ENCODE measurements around the gene VPS37B.

VPS37B gene

GRCh38 chr12:122848471-122849351 lies 47.2 kb downstream of the VPS37B start:
- DNase-seq (ENCODE audit: extremely low read depth, low read depth), result no peak
- TF ChIP-seq, protein P1, sequence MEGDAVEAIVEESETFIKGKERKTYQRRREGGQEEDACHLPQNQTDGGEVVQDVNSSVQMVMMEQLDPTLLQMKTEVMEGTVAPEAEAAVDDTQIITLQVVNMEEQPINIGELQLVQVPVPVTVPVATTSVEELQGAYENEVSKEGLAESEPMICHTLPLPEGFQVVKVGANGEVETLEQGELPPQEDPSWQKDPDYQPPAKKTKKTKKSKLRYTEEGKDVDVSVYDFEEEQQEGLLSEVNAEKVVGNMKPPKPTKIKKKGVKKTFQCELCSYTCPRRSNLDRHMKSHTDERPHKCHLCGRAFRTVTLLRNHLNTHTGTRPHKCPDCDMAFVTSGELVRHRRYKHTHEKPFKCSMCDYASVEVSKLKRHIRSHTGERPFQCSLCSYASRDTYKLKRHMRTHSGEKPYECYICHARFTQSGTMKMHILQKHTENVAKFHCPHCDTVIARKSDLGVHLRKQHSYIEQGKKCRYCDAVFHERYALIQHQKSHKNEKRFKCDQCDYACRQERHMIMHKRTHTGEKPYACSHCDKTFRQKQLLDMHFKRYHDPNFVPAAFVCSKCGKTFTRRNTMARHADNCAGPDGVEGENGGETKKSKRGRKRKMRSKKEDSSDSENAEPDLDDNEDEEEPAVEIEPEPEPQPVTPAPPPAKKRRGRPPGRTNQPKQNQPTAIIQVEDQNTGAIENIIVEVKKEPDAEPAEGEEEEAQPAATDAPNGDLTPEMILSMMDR (IDR thresholded peaks at IDR 0.05; ENCODE audit: low read depth, low read length), result no peak

DNA sequence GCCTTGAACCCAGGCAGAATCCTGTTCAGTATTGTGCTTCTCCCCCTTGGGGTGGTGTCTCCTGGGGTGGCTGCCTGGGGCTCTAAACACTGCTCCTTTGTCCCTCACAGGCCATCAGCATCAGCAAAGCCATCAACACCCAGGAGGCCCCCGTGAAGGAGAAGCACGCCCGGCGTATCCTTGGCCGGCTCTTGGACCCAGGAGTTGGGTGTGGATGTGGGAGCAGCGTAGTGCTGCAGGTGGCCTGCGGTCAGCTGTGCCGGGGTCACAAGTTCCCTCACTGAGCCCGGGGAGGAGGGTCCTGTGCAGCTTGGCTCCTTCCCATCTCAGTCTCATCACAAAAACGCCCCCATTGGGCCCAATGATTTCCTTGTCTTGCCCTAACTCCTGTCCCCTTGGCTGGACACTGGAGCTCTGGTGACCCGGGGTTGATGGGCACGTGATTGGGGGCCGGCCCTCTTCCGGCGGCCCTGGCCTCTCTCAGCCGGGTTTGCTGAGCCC lies 48.0 kb downstream of the VPS37B start:
- TF ChIP-seq, protein P1 (IDR thresholded peaks at IDR 0.05; ENCODE audit: low read depth, low read length), result no peak
- no peak for DNase-seq (ENCODE audit: extremely low read depth, low read depth)

DNA sequence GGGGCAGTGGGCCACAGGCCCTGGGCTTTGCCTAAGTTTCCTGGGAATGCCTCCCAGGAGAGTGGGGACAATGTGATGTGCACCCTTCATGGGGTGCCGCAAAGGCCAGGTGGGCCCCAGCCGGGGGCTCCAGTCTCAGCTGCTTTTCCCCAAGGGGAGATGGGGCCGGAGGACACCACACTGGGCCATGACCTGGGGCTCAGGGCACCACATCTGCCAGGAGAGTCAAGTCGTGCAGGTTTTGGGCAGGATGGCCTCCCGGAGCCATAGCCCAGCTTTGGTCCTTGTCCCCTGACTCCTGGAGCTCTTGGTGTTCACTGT lies 48.4 kb downstream of the VPS37B start:
- TF ChIP-seq, protein P1 (IDR thresholded peaks at IDR 0.05; ENCODE audit: low read depth, low read length), result no peak
- DNase-seq (ENCODE audit: extremely low read depth, low read depth), result no peak

GRCh38 chr12:122846622-122847515 lies 49.1 kb downstream of the VPS37B start:
- TF ChIP-seq, protein P1 (IDR thresholded peaks at IDR 0.05; ENCODE audit: low read depth, low read length), result no peak
- DNase-seq (ENCODE audit: extremely low read depth, low read depth), result no peak

- TF ChIP-seq, protein P1 (IDR thresholded peaks at IDR 0.05; ENCODE audit: low read depth, low read length), result no peak
- DNase-seq (ENCODE audit: extremely low read depth, low read depth), result no peak
These were observed 49.9 kb downstream of the VPS37B start for GRCh38 chr12:122845865-122846621.

DNA sequence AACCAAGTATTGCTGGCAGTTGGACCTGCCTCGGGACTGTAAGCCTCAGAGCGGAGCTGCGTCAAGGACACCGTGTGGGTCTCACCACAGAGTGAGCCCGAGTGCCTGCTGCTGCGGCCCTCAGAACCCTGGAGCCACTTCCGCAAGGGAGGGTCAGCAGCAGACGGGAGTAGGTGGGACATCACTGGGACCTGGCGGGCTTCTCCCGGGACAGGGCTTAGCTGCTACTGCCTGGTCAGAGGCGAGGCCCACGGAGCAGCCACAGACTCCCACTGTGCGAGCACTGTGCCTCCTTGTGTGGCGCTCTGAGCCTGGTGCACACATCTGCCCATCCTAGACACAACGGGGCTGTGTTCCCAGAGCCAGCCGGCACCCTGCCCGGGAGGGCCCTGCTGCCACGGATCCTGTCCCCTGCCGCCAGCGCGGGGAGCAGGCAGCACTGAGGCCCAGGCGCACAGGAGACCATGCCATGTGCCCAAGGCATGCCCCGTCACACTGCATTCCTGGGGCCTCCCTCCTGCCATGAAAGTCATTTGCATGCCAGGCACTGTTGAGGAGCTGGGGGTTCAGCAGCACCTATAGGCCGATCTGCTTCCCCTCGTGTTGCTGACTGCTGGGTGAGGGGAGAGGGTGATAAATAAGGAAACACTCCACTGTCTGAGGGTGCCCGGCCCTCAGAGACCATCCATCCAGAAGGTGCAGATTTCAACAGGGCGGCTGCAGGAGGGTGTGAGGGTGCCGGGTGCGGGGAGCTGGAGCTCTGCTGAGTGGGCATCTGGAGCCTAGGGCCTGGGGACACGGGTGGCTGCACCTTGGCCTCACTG lies 50.7 kb downstream of the VPS37B start:
- no peak for DNase-seq (ENCODE audit: extremely low read depth, low read depth)
- TF ChIP-seq, protein P1 (IDR thresholded peaks at IDR 0.05; ENCODE audit: low read depth, low read length), result no peak

Data from AG09319 (cell line).